Measurements from ENCODE around the gene ACAD9.
"Not testable (repeated sequence)": the region's sequence is repeated elsewhere in the genome, so short reads cannot be mapped to it uniquely, and the experiment has no call there.

ACAD9 gene

GRCh38 chr3:128879125-128879969 lies at the start of gene ACAD9:
Gene ACAD9, plus strand, starts transcription at chr3:128879620. Its CDS starts 72 bp downstream, at chr3:128879692.
- Histone ChIP-seq H3K27ac (peak within 1 kb of the TSS; percentile 87), H3K36me3 (ENCODE audit: insufficient read depth, low read length) (peaks cover 33% of the 10 kb centered on the region), H3K4me3 (peak within 1 kb of the TSS; percentile 89), H3K9me3 (ENCODE audit: low read depth, low read length) (no peaks in the 10 kb centered on the region), H3K9ac (ENCODE audit: insufficient read length) (peak within 1 kb of the TSS; percentile 96)
- TF ChIP-seq FOXP2 (optimal IDR thresholded peaks at IDR 0.05; ENCODE audit: control extremely low read depth, extremely low read length, insufficient read depth) (peak; percentile 78), POLR2AphosphoS5 (IDR thresholded peaks at IDR 0.05; ENCODE audit: borderline replicate concordance, low read depth, low read length) (peak; percentile 98), EZH2 (IDR thresholded peaks at IDR 0.05) (no peak)
- DNase-seq (ENCODE audit: low read depth, low spot score), result peak; percentile 93

GRCh38 chr3:128829925-128830625 lies 49.3 kb upstream of the ACAD9 start:
- H3K4me3 ChIP-seq; H3K9me3 ChIP-seq (ENCODE audit: low read depth, low read length); H3K9ac ChIP-seq (ENCODE audit: insufficient read length); DNase-seq (ENCODE audit: low read depth, low spot score); H3K36me3 ChIP-seq (ENCODE audit: insufficient read depth, low read length); H3K27ac ChIP-seq: not testable (repeated sequence)

- not testable (repeated sequence) for H3K36me3 ChIP-seq (ENCODE audit: insufficient read depth, low read length); H3K4me3 ChIP-seq; H3K9me3 ChIP-seq (ENCODE audit: low read depth, low read length); H3K9ac ChIP-seq (ENCODE audit: insufficient read length); H3K27ac ChIP-seq; DNase-seq (ENCODE audit: low read depth, low spot score)
Observed at GRCh38 chr3:128830762-128831161, 48.7 kb upstream of the ACAD9 start.

GRCh38 chr3:128832979-128833378 lies 46.4 kb upstream of the ACAD9 start:
- H3K27ac ChIP-seq; DNase-seq (ENCODE audit: low read depth, low spot score); H3K9ac ChIP-seq (ENCODE audit: insufficient read length); H3K4me3 ChIP-seq; H3K9me3 ChIP-seq (ENCODE audit: low read depth, low read length); H3K36me3 ChIP-seq (ENCODE audit: insufficient read depth, low read length): not testable (repeated sequence)

GRCh38 chr3:128835096-128835495 lies 44.3 kb upstream of the ACAD9 start:
- no peaks in the 10 kb centered on the region for H3K36me3 ChIP-seq (ENCODE audit: insufficient read depth, low read length)
- no peak for DNase-seq (ENCODE audit: low read depth, low spot score)
- no peak overlapping the region for H3K27ac ChIP-seq
- H3K9ac ChIP-seq (ENCODE audit: insufficient read length), result no peak overlapping the region
- TF ChIP-seq EZH2 (IDR thresholded peaks at IDR 0.05) (no peak), POLR2AphosphoS5 (IDR thresholded peaks at IDR 0.05; ENCODE audit: borderline replicate concordance, low read depth, low read length) (no peak), FOXP2 (optimal IDR thresholded peaks at IDR 0.05; ENCODE audit: control extremely low read depth, extremely low read length, insufficient read depth) (no peak)
- H3K9me3 ChIP-seq (ENCODE audit: low read depth, low read length), result no peaks in the 10 kb centered on the region
- no peak overlapping the region for H3K4me3 ChIP-seq

- Histone ChIP-seq H3K36me3 (ENCODE audit: insufficient read depth, low read length) (no peaks in the 10 kb centered on the region), H3K4me3 (no peak overlapping the region), H3K9me3 (ENCODE audit: low read depth, low read length) (no peaks in the 10 kb centered on the region), H3K9ac (ENCODE audit: insufficient read length) (no peak overlapping the region), H3K27ac (no peak overlapping the region)
- TF ChIP-seq EZH2 (IDR thresholded peaks at IDR 0.05) (no peak), POLR2AphosphoS5 (IDR thresholded peaks at IDR 0.05; ENCODE audit: borderline replicate concordance, low read depth, low read length) (no peak)
- DNase-seq (ENCODE audit: low read depth, low spot score), result no peak
Observed at GRCh38 chr3:128841926-128842920, 37.2 kb upstream of the ACAD9 start.

GRCh38 chr3:128844502-128844901 lies 34.9 kb upstream of the ACAD9 start:
- no peak overlapping the region for H3K9ac ChIP-seq (ENCODE audit: insufficient read length)
- no peak for DNase-seq (ENCODE audit: low read depth, low spot score)
- H3K27ac ChIP-seq, result no peak overlapping the region
- no peak for TF ChIP-seq EZH2 (IDR thresholded peaks at IDR 0.05)
- no peak for TF ChIP-seq FOXP2 (optimal IDR thresholded peaks at IDR 0.05; ENCODE audit: control extremely low read depth, extremely low read length, insufficient read depth)
- no peak for TF ChIP-seq POLR2AphosphoS5 (IDR thresholded peaks at IDR 0.05; ENCODE audit: borderline replicate concordance, low read depth, low read length)
- H3K4me3 ChIP-seq, result no peak overlapping the region
- no peaks in the 10 kb centered on the region for H3K9me3 ChIP-seq (ENCODE audit: low read depth, low read length)
- no peaks in the 10 kb centered on the region for H3K36me3 ChIP-seq (ENCODE audit: insufficient read depth, low read length)

- no peak for TF ChIP-seq EZH2 (IDR thresholded peaks at IDR 0.05)
- no peak for TF ChIP-seq FOXP2 (optimal IDR thresholded peaks at IDR 0.05; ENCODE audit: control extremely low read depth, extremely low read length, insufficient read depth)
- no peak for TF ChIP-seq POLR2AphosphoS5 (IDR thresholded peaks at IDR 0.05; ENCODE audit: borderline replicate concordance, low read depth, low read length)
- no peaks in the 10 kb centered on the region for H3K36me3 ChIP-seq (ENCODE audit: insufficient read depth, low read length)
- H3K27ac ChIP-seq, result no peak overlapping the region
- H3K4me3 ChIP-seq, result peak overlapping the region; percentile 44
- DNase-seq (ENCODE audit: low read depth, low spot score), result no peak
- no peak overlapping the region for H3K9ac ChIP-seq (ENCODE audit: insufficient read length)
- no peaks in the 10 kb centered on the region for H3K9me3 ChIP-seq (ENCODE audit: low read depth, low read length)
Observed at GRCh38 chr3:128845119-128845777, 34.2 kb upstream of the ACAD9 start.

Measured in SK-N-MC (cell line).